ENCODE results near the gene ANKRD28.

DNA sequence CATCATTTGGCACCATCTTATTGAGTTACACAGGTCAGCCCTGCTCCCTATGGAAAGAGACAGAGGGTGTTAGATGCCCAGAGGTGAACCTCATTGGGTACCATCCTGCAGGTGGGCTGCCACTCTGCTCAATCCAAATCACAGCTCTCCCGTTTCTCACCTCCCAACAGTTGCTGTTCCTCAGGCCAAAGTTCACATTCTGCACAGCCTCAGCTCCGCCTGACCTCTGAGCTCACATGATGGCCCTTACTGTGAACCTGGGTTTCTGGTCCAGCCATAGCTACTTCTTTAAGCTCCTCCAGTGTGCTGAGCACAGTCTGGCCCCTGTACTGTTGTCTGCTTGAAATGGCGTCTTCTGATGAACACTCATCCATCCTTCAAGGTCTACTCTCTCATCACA is 148.4 kb downstream of the ANKRD28 start:
- TF ChIP-seq, protein P1, sequence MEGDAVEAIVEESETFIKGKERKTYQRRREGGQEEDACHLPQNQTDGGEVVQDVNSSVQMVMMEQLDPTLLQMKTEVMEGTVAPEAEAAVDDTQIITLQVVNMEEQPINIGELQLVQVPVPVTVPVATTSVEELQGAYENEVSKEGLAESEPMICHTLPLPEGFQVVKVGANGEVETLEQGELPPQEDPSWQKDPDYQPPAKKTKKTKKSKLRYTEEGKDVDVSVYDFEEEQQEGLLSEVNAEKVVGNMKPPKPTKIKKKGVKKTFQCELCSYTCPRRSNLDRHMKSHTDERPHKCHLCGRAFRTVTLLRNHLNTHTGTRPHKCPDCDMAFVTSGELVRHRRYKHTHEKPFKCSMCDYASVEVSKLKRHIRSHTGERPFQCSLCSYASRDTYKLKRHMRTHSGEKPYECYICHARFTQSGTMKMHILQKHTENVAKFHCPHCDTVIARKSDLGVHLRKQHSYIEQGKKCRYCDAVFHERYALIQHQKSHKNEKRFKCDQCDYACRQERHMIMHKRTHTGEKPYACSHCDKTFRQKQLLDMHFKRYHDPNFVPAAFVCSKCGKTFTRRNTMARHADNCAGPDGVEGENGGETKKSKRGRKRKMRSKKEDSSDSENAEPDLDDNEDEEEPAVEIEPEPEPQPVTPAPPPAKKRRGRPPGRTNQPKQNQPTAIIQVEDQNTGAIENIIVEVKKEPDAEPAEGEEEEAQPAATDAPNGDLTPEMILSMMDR (conservative IDR thresholded peaks at IDR 0.05; ENCODE audit: low read length) = no peak
- no peak for TF ChIP-seq EZH2phosphoT487 (IDR thresholded peaks at IDR 0.05; ENCODE audit: borderline replicate concordance, low read depth, low read length)
